HepG2 (cell line): ENCODE data around the gene POLRMT. TPM values are rescaled to one million over a fixed set of nuclear protein-coding genes. Genes with fewer than 3 reads are reported as not detected.

ENCODE experiments used
- ATAC-seq: fragments of 200-7000 bp; cut with Tn5 transposase; 3 replicates; pipeline ENCODE4 v1.9.1; 2020; ENCODE audit warnings: mild to moderate bottlenecking, moderate library complexity
- BruUV-seq: library from RNA; stranded (reverse); fragments of 400-500 nt; replicated peaks from 2 replicates; lab custom pipeline; 2021; lab: Mats Ljungman, UMichigan
- CTCF ChIA-PET: fragments of 300-600 bp; formaldehyde crosslinking; extraction: SDS; loops from one replicate; lab custom pipeline; 2021; ENCODE audit warnings: low total read pairs, inconsistent platforms, low intra/inter-chr PET ratio; lab: Yijun Ruan, JAX
- POLR2A ChIA-PET: fragments of 350-600 bp; sonication (Branson Sonifier 250); formaldehyde crosslinking; loops from one replicate; lab custom pipeline; 2020; ENCODE audit warnings: antibody characterized with exemption, inconsistent platforms; lab: Yijun Ruan, JAX
- DNase-seq: peaks from one replicate; pipeline ENCODE4 v3.0.0-alpha.2; 2015; ENCODE audit warnings: low spot score
- FAIRE-seq: peaks from 3 replicates; lab custom pipeline; 2011; peaks lifted over from hg19 to GRCh38; lab: Jason Lieb, UNC
- H2AFZ ChIP-seq: one replicate; pipeline ENCODE4 v1.6.1; 2011; ENCODE audit warnings: low read length, inconsistent platforms
- H3K27ac ChIP-seq: fragments of 300-600 bp; 3 replicates; pipeline ENCODE4 v1.8.0; 2011; ENCODE audit warnings: mixed run types, mild to moderate bottlenecking, mixed read lengths, low read length, inconsistent platforms; ENCODE audit not compliant: insufficient read depth; ENCODE audit errors: extremely low read length
- H3K27me3 ChIP-seq, 2 experiments: fragments of 200-600 bp in 1 of 2; 2 replicates in 1 of 2; 3 replicates in 1 of 2; pipeline versions ENCODE4 v1.6.0 to v1.8.0; 2011; ENCODE audit warnings: low read length in 2 of 2, mild to moderate bottlenecking in 2 of 2, moderate library complexity in 2 of 2, inconsistent platforms in 1 of 2; ENCODE audit not compliant: insufficient read depth in 2 of 2, control insufficient read depth in 1 of 2
- H3K36me3 ChIP-seq, 2 experiments: fragments of 200-600 bp in 1 of 2; replicated peaks in 1 of 2; 2 replicates in 1 of 2; 3 replicates in 1 of 2; pipeline versions ENCODE4 v1.5.1 to v1.8.0; 2011; ENCODE audit warnings: low read length in 2 of 2, inconsistent platforms in 1 of 2; ENCODE audit not compliant: insufficient read depth in 2 of 2, control insufficient read depth in 1 of 2
- H3K4me1 ChIP-seq: 2 replicates; pipeline ENCODE4 v1.5.1; 2012; ENCODE audit warnings: low read length, inconsistent platforms; ENCODE audit not compliant: insufficient read depth
- H3K4me2 ChIP-seq: 2 replicates; pipeline ENCODE4 v1.6.0; 2011; ENCODE audit warnings: low read depth, low read length, inconsistent platforms
- H3K4me3 ChIP-seq, 3 experiments: fragments of 200-600 bp in 1 of 3; sonication (generic), shearing (Covaris generic) in 1 of 3; replicated peaks in 1 of 3; 2 replicates each; pipeline ENCODE4 v1.5.1; 2011 to 2016; ENCODE audit warnings: low read length in 3 of 3, inconsistent platforms in 2 of 3, low read depth in 2 of 3, mild to moderate bottlenecking in 2 of 3, control low read depth in 1 of 3, mixed read lengths in 1 of 3; ENCODE audit not compliant: insufficient read depth in 1 of 3
- H3K79me2 ChIP-seq: one replicate; pipeline ENCODE4 v1.6.1; 2011; ENCODE audit warnings: low read length, inconsistent platforms; ENCODE audit not compliant: insufficient read depth
- H3K9ac ChIP-seq: 2 replicates; pipeline ENCODE4 v1.6.0; 2011; ENCODE audit warnings: mild to moderate bottlenecking, low read depth, low read length, inconsistent platforms; ENCODE audit not compliant: insufficient read depth
- H3K9me3 ChIP-seq: 2 replicates; pipeline ENCODE4 v1.5.1; 2012; ENCODE audit warnings: mild to moderate bottlenecking, low read length
- H4K20me1 ChIP-seq: 2 replicates; pipeline ENCODE4 v1.6.0; 2011; ENCODE audit warnings: inconsistent platforms, mild to moderate bottlenecking, low read length, moderate library complexity; ENCODE audit not compliant: insufficient read depth
- FIP1L1 ChIP-seq: fragments of 200-400 bp; formaldehyde crosslinking; IDR thresholded peaks from 2 replicates; pipeline ENCODE4 v1.6.1; 2018; ENCODE audit warnings: low read depth, mild to moderate bottlenecking, low read length, moderate library complexity, borderline replicate concordance; ENCODE audit not compliant: insufficient read depth
- KLF15 ChIP-seq: sonication (generic); formaldehyde crosslinking; IDR thresholded peaks from 2 replicates; pipeline ENCODE4 v1.8.1; 2023; ENCODE audit warnings: borderline replicate concordance, mild to moderate bottlenecking, inconsistent platforms, missing genetic modification reagents, mixed read lengths
- NFAT5 ChIP-seq: sonication (generic); formaldehyde crosslinking; IDR thresholded peaks from 2 replicates; pipeline ENCODE4 v1.4.0; 2020; ENCODE audit warnings: missing genetic modification reagents
- PAF1 ChIP-seq: IDR thresholded peaks from 2 replicates; pipeline ENCODE4 v1.6.1; 2016; ENCODE audit warnings: missing genetic modification reagents, missing compliant biosample characterization
- USF2 ChIP-seq, 2 experiments: sonication (generic) in 1 of 2; formaldehyde crosslinking in 1 of 2; IDR thresholded peaks; 2 replicates each; pipeline versions ENCODE4 v1.5.1 to v1.6.1; 2011 to 2020; ENCODE audit warnings: borderline replicate concordance in 1 of 2, low read depth in 1 of 2, low read length in 1 of 2, mild to moderate bottlenecking in 1 of 2, missing genetic modification reagents in 1 of 2, moderate library complexity in 1 of 2
- ZBTB46 ChIP-seq: sonication (generic); formaldehyde crosslinking; IDR thresholded peaks from 2 replicates; pipeline ENCODE4 v1.4.0; 2020; ENCODE audit warnings: mild to moderate bottlenecking, missing genetic modification reagents, borderline replicate concordance
- ZNF101 ChIP-seq: sonication (generic); formaldehyde crosslinking; IDR thresholded peaks from 2 replicates; pipeline ENCODE4 v1.4.0; 2020; ENCODE audit warnings: mild to moderate bottlenecking, low read depth, missing genetic modification reagents, borderline replicate concordance
- ZNF264 ChIP-seq: sonication (generic); formaldehyde crosslinking; IDR thresholded peaks from 2 replicates; pipeline ENCODE4 v1.4.0; 2020; ENCODE audit warnings: missing genetic modification reagents
- ZNF383 ChIP-seq: sonication (generic); formaldehyde crosslinking; IDR thresholded peaks from 2 replicates; pipeline ENCODE4 v1.4.0; 2020; ENCODE audit warnings: missing genetic modification reagents, mild to moderate bottlenecking, borderline replicate concordance
- ZNF674 ChIP-seq: sonication (generic); formaldehyde crosslinking; IDR thresholded peaks from 2 replicates; pipeline ENCODE4 v1.5.0; 2020; ENCODE audit warnings: low read depth, mild to moderate bottlenecking, missing genetic modification reagents
- ZNF749 ChIP-seq: sonication (generic); formaldehyde crosslinking; IDR thresholded peaks from 2 replicates; pipeline ENCODE4 v1.8.0; 2022; ENCODE audit warnings: mild to moderate bottlenecking, missing genetic modification reagents, moderate library complexity, borderline replicate concordance
- WGBS: methylation state at CpG from one replicate; pipeline ENCODE4 v1.1.6; 2017; ENCODE audit warnings: low lambda C conversion rate; 5-methylcytosine and 5-hydroxymethylcytosine counted together
- in situ Hi-C: cut with HindIII; loops from 2 replicates; pipeline ENCODE4 v1.10.0; 2017; ENCODE audit warnings: low pct_unique_long_range_greater_than_20kb; ENCODE audit not compliant: extremely low pct_ligation_motif_present
- intact Hi-C: fragments of 100-400 bp; cut with micrococcal nuclease; formaldehyde crosslinking; loops from one replicate; pipeline ENCODE4 v1.10.0; 2022; ENCODE audit not compliant: unreplicated experiment
- polyA plus RNA-seq, 8 experiments: library from polyadenylated mRNA; depleted of rRNA in 3 of 8; stranded (reverse) in 7 of 8; unstranded in 1 of 8; fragments of >200 nt; fragmentation: Illumina TruSeq in 4 of 8; extraction: Trizol in 4 of 8; gene quantifications; 2 replicates each; pipeline versions ENCODE4 v1.2.1 to v1.2.3, GENCODE V29; 2011 to 2016; ENCODE audit warnings: low read depth in 4 of 8, missing spikeins in 1 of 8, mixed read lengths in 1 of 8; ENCODE audit not compliant: insufficient read depth in 1 of 8
- total RNA-seq, 5 experiments: library from RNA; depleted of rRNA; stranded (reverse); fragments of >200 nt; fragmentation: Illumina TruSeq; extraction: Trizol; gene quantifications; 2 replicates each; pipeline ENCODE4 v1.2.3, GENCODE V29; 2016; ENCODE audit warnings: low read depth in 1 of 5

Gene POLRMT
- total and polyA plus RNA-seq, 2 of the 13 experiments (the other 11 are each of a cell fraction or from before 2014, with no cell fraction given) = 78.0 to 101 TPM

GRCh38 chr19:641702-642101 lies 8.4 kb upstream of the POLRMT start (continued):
- no peak for TF ChIP-seq NFAT5 (CRISPR knock-in tag)
- no peak for TF ChIP-seq ZNF749 (CRISPR knock-in tag)
- TF ChIP-seq ZNF264 = no peak
- TF ChIP-seq, all 625 proteins: peak for 0

GRCh38 chr19:640606-641189 lies 7.4 kb upstream of the POLRMT start:
- no peak for FAIRE-seq

More at GRCh38 chr19:640606-641189, 7.4 kb upstream of the POLRMT start:
- Histone ChIP-seq H3K27me3 (no peaks in the 10 kb centered on the region), H3K9me3 (no peaks in the 10 kb centered on the region), H3K36me3 (no peaks in the 10 kb centered on the region; a peak in 1 of 5 replicates), H3K27ac (no peak overlapping the region)
- BruUV-seq = no TSS peak
- CTCF ChIA-PET = no interaction called here
- no peak for TF ChIP-seq ZNF383 (CRISPR knock-in tag)
- TF ChIP-seq PAF1 (CRISPR knock-in tag) = no peak
- no peak for TF ChIP-seq ZBTB46 (CRISPR knock-in tag)
- no peak for TF ChIP-seq USF2 (IDR thresholded peaks at IDR 0.05; ENCODE audit: low read depth, low read length)
- no peak for TF ChIP-seq USF2 (CRISPR knock-in tag; IDR thresholded peaks at IDR 0.05; ENCODE audit: borderline replicate concordance)
- TF ChIP-seq FIP1L1 = no peak
- no peak for TF ChIP-seq ZNF101
- TF ChIP-seq KLF15 (CRISPR knock-in tag) = no peak
- TF ChIP-seq ZNF674 (CRISPR knock-in tag) = no peak
- TF ChIP-seq, all 625 proteins: peak for 0
- Histone ChIP-seq H2AFZ (no peak overlapping the region), H3K4me3 (no peak overlapping the region), H3K79me2 (no peaks in the 10 kb centered on the region), H4K20me1 (no peaks in the 10 kb centered on the region), H3K4me1 (0 out of 2 replicates have a peak, but pooled peaks cover 7% of the 10 kb centered on the region), H3K9ac (no peak overlapping the region), H3K4me2 (no peak overlapping the region)
- in situ Hi-C loops = no loop called here
- WGBS = 96% methylated on average over 4 of the region's 31 CpGs
- no peak for DNase-seq
- intact Hi-C loops = no loop called here
- ATAC-seq = no peak
- POLR2A ChIA-PET = no interaction called here
